ENCODE measurements around the gene PILRA. TPM values are rescaled to one million over a fixed set of nuclear protein-coding genes. Genes with fewer than 3 reads are reported as not detected.

The PILRA gene
- total and polyA plus RNA-seq, 10 of the 15 experiments (the other 5 are each of a cell fraction or from before 2014, with no cell fraction given), result 6.6 to 43.3 (median 11.5) TPM

DNA sequence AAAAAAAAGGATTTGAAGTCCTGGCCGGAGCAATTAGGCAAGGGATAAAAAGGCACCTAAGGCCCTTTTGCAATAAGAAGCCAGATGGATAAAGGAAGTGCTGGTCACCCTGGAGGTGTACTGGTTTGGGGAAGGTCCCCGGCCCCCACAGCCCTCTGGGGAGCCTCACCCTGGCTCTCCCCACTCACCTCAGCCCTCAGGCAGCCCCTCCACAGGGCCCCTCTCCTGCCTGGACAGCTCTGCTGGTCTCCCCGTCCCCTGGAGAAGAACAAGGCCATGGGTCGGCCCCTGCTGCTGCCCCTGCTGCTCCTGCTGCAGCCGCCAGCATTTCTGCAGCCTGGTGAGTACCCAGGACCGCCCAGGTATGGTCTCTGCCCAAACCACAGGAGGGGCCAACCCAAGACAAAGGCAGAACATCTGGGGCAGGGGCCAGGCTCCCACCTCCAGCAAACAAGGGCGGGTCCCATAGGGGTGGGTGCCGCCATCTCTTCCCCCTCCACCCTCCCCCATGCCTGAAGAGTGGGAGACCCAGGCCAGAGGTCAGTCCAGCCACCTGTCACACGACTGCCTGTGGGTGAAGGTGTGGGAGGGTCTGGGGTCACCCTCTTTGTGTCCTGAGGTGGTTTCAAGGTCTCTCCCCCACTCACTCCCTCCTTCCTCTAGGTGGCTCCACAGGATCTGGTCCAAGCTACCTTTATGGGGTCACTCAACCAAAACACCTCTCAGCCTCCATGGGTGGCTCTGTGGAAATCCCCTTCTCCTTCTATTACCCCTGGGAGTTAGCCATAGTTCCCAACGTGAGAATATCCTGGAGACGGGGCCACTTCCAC lies 15.0 kb upstream of the PILRA start, which contains the start of gene PILRB (continued):
- peak; percentile 31 for TF ChIP-seq RAD21 (IDR thresholded peaks at IDR 0.05; ENCODE audit: insufficient read depth, low read depth, low read length)

DNA sequence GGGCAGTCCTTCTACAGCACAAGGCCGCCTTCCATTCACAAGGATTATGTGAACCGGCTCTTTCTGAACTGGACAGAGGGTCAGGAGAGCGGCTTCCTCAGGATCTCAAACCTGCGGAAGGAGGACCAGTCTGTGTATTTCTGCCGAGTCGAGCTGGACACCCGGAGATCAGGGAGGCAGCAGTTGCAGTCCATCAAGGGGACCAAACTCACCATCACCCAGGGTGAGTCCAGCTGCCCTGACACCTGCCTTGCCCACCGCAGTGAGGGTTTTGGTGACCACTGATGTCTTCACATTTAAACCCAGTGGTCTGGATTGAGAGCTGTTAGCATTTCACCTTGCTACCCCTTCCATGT lies 14.5 kb upstream of the PILRA start:
- Histone ChIP-seq H3K27me3 (replicated peaks in 1 of 2; ENCODE audit: control insufficient read depth in 2 of 2, insufficient read depth in 2 of 2, low read length in 1 of 2) (no peaks in the 10 kb centered on the region), H3K9ac (ENCODE audit: control insufficient read depth, insufficient read depth, low read length) (no peak overlapping the region), H3K9me3 (replicated peaks; ENCODE audit: control insufficient read depth, insufficient read depth, low read length) (no peaks in the 10 kb centered on the region), H4K20me1 (ENCODE audit: control insufficient read depth, insufficient read depth) (no peaks in the 10 kb centered on the region), H3K36me3 (ENCODE audit: control insufficient read depth in 2 of 2, insufficient read depth in 2 of 2, low read length in 1 of 2) (peaks cover 31 to 42% of the 10 kb centered on the region in 2 experiments), H3K4me1 (ENCODE audit: control insufficient read depth, insufficient read depth, low read length) (peaks cover 13% of the 10 kb centered on the region), H3K79me2 (ENCODE audit: control insufficient read depth, insufficient read depth, low read length) (no peaks in the 10 kb centered on the region), H3K4me2 (ENCODE audit: control insufficient read depth, insufficient read depth) (no peak overlapping the region), H2AFZ (ENCODE audit: control insufficient read depth, low read depth, low read length) (no peak overlapping the region), H3K27ac (ENCODE audit: control insufficient read depth, insufficient read depth) (peak overlapping the region; percentile 62), H3K4me3 (no peak overlapping the region)
- DNase-seq (ENCODE audit: low read depth, low spot score), result no peak
- TF ChIP-seq PAX5 (IDR thresholded peaks at IDR 0.05; ENCODE audit: borderline replicate concordance, low read depth, low read length) (0 out of 2 replicates have a peak, but pooled peaks have one; percentile 2), MTA2 (IDR thresholded peaks at IDR 0.05; ENCODE audit: low read depth) (0 out of 2 replicates have a peak, but pooled peaks have one; percentile 32), SMARCA5 (IDR thresholded peaks at IDR 0.05) (0 out of 2 replicates have a peak, but pooled peaks have one; percentile 53), POLR2A (IDR thresholded peaks at IDR 0.05; ENCODE audit: low read depth, low read length) (no peak), GATAD2B (conservative IDR thresholded peaks at IDR 0.05; ENCODE audit: low read depth) (peak; percentile 16; the same call in 1 of the 2 replicates), NFIC (IDR thresholded peaks at IDR 0.05; ENCODE audit: low read depth, low read length) (no peak), EP300 (IDR thresholded peaks at IDR 0.05; ENCODE audit: borderline replicate concordance in 1 of 2, control insufficient read depth in 1 of 2, low read depth in 2 of 2, low read length in 2 of 2) (no peak), BACH1 (IDR thresholded peaks at IDR 0.05; ENCODE audit: borderline replicate concordance) (no peak)
- TF ChIP-seq, protein P1, sequence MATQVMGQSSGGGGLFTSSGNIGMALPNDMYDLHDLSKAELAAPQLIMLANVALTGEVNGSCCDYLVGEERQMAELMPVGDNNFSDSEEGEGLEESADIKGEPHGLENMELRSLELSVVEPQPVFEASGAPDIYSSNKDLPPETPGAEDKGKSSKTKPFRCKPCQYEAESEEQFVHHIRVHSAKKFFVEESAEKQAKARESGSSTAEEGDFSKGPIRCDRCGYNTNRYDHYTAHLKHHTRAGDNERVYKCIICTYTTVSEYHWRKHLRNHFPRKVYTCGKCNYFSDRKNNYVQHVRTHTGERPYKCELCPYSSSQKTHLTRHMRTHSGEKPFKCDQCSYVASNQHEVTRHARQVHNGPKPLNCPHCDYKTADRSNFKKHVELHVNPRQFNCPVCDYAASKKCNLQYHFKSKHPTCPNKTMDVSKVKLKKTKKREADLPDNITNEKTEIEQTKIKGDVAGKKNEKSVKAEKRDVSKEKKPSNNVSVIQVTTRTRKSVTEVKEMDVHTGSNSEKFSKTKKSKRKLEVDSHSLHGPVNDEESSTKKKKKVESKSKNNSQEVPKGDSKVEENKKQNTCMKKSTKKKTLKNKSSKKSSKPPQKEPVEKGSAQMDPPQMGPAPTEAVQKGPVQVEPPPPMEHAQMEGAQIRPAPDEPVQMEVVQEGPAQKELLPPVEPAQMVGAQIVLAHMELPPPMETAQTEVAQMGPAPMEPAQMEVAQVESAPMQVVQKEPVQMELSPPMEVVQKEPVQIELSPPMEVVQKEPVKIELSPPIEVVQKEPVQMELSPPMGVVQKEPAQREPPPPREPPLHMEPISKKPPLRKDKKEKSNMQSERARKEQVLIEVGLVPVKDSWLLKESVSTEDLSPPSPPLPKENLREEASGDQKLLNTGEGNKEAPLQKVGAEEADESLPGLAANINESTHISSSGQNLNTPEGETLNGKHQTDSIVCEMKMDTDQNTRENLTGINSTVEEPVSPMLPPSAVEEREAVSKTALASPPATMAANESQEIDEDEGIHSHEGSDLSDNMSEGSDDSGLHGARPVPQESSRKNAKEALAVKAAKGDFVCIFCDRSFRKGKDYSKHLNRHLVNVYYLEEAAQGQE (IDR thresholded peaks at IDR 0.05; ENCODE audit: low read depth, low read length), result no peak
- TF ChIP-seq, protein P2, sequence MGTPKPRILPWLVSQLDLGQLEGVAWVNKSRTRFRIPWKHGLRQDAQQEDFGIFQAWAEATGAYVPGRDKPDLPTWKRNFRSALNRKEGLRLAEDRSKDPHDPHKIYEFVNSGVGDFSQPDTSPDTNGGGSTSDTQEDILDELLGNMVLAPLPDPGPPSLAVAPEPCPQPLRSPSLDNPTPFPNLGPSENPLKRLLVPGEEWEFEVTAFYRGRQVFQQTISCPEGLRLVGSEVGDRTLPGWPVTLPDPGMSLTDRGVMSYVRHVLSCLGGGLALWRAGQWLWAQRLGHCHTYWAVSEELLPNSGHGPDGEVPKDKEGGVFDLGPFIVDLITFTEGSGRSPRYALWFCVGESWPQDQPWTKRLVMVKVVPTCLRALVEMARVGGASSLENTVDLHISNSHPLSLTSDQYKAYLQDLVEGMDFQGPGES (IDR thresholded peaks at IDR 0.05), result no peak
- in situ Hi-C loops (cut with MboI), result no loop called here
- intact Hi-C loops (cut with micrococcal nuclease; ENCODE audit: unreplicated experiment), result loop anchor here (1.0 kb wide), 1 partner anchor 48 kb away; no protein-coding TSS in a partner anchor
- POLR2A ChIA-PET, result interaction anchor here (0.9 kb wide), 1 partner anchor 18 kb away, joined by 3 read pairs; no protein-coding TSS in a partner anchor
- CTCF ChIA-PET, result interaction anchor here (0.8 to 2.6 kb wide), 12 partner anchors 10 to 226 kb away, joined by 3 to 37 read pairs (median 4); partner anchors contain the start of genes MEPCE and ZCWPW1
- BruUV-seq (replicated peaks), result no TSS peak
- WGBS (ENCODE audit: insufficient coverage, insufficient replicate concordance, low lambda C conversion rate, missing lambda C conversion rate), result over 99% methylated on average over 8 of the region's 8 CpGs
- no peak for FAIRE-seq
- RAD21 ChIA-PET (ENCODE audit: unreplicated experiment), result interaction anchor here (0.6 to 2.1 kb wide), 5 partner anchors 10 to 165 kb away, joined by 3 to 11 read pairs (median 4); no protein-coding TSS in a partner anchor
- SMC1A ChIA-PET (ENCODE audit: uncharacterized antibody, unreplicated experiment), result interaction anchor here (1.2 to 2.7 kb wide), 6 partner anchors 10 to 107 kb away, joined by 3 to 19 read pairs (median 4); no protein-coding TSS in a partner anchor
- no peak for ATAC-seq
